SU-DHL-6 (cell line): ENCODE data around the gene ERBB4.

Experiments used
- CTCF ChIP-seq: fragments of 200-600 bp; sonication (generic); IDR thresholded peaks from one replicate; pipeline ENCODE4 v1.5.1; 2017; ENCODE audit warnings: antibody characterized with exemption, mild to moderate bottlenecking, low read length, moderate library complexity; ENCODE audit not compliant: insufficient read depth, poor library complexity, severe bottlenecking
- EZH2phosphoT487 ChIP-seq: fragments of 200-600 bp; sonication (generic), shearing (Covaris generic); conservative IDR thresholded peaks from 2 replicates; pipeline ENCODE4 v1.6.1; 2018; ENCODE audit warnings: mild to moderate bottlenecking, antibody characterized with exemption, low read length, moderate library complexity, mixed read lengths

GRCh38 chr2:212276813-212277212 is 261.8 kb downstream of the ERBB4 start:
- TF ChIP-seq CTCF (no peak), EZH2phosphoT487 (no peak)
